HFFc6 (cell line): ENCODE data around the gene GPR135. TPM values are rescaled to one million over a fixed set of nuclear protein-coding genes. Genes with fewer than 3 reads are reported as not detected.
A peak's percentile ranks its signal among the peaks of the same experiment; 100 is the strongest.

ENCODE experiments used
- DNase-seq: peaks from one replicate; pipeline ENCODE4 v3.0.0-alpha.2; 2018
- H3K27ac Mint-ChIP-seq: 2 replicates; pipeline ENCODE4 v1.8.0; 2020; ENCODE audit warnings: mild to moderate bottlenecking, mixed read lengths
- H3K27me3 Mint-ChIP-seq: 2 replicates; pipeline ENCODE4 v1.8.0; 2021; ENCODE audit warnings: mild to moderate bottlenecking, moderate library complexity, mixed read lengths; ENCODE audit not compliant: insufficient read depth
- H3K36me3 Mint-ChIP-seq: 2 replicates; pipeline ENCODE4 v1.8.0; 2021; ENCODE audit warnings: low read depth, mixed read lengths
- H3K4me1 Mint-ChIP-seq: 2 replicates; pipeline ENCODE4 v1.8.0; 2020; ENCODE audit warnings: low read depth, mixed read lengths
- H3K4me3 Mint-ChIP-seq: 2 replicates; pipeline ENCODE4 v1.8.0; 2020; ENCODE audit warnings: mild to moderate bottlenecking, moderate library complexity, mixed read lengths
- H3K9me3 Mint-ChIP-seq: 2 replicates; pipeline ENCODE4 v1.8.0; 2020; ENCODE audit warnings: mild to moderate bottlenecking, mixed read lengths
- total RNA-seq, 6 experiments: library from RNA; stranded (reverse); fragmentation: NEBNext Ultra II Directional; extraction: Animal tissue kit (Norgen Biotek cat#: 25700); gene quantifications; 2 replicates in 1 of 6; 3 replicates in 5 of 6; pipeline ENCODE4 v1.2.3, GENCODE V29; 2021
- TF ChIP-seq, protein P1 (sequence below): fragments of 200-600 bp; sonication (generic); IDR thresholded peaks from 2 replicates; pipeline ENCODE4 v1.5.0; 2021; ENCODE audit warnings: antibody characterized with exemption, mild to moderate bottlenecking

The GPR135 gene
- total RNA-seq, 6 experiments from 2014 or later: 1.7 to 2.7 (median 2.1) TPM

- Mint-ChIP-seq H3K36me3 (no peaks in the 10 kb centered on the region), H3K27me3 (no peaks in the 10 kb centered on the region), H3K9me3 (no peaks in the 10 kb centered on the region), H3K27ac (peak overlapping the region; percentile 86), H3K4me1 (peaks cover 39% of the 10 kb centered on the region), H3K4me3 (peak overlapping the region; percentile 55; the same call in 1 of the 2 replicates)
- DNase-seq: peak; percentile 42
- TF ChIP-seq, protein P1, sequence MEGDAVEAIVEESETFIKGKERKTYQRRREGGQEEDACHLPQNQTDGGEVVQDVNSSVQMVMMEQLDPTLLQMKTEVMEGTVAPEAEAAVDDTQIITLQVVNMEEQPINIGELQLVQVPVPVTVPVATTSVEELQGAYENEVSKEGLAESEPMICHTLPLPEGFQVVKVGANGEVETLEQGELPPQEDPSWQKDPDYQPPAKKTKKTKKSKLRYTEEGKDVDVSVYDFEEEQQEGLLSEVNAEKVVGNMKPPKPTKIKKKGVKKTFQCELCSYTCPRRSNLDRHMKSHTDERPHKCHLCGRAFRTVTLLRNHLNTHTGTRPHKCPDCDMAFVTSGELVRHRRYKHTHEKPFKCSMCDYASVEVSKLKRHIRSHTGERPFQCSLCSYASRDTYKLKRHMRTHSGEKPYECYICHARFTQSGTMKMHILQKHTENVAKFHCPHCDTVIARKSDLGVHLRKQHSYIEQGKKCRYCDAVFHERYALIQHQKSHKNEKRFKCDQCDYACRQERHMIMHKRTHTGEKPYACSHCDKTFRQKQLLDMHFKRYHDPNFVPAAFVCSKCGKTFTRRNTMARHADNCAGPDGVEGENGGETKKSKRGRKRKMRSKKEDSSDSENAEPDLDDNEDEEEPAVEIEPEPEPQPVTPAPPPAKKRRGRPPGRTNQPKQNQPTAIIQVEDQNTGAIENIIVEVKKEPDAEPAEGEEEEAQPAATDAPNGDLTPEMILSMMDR: peak; percentile 70
Observed at GRCh38 chr14:59428581-59429012, 36.6 kb downstream of the GPR135 start.

DNA sequence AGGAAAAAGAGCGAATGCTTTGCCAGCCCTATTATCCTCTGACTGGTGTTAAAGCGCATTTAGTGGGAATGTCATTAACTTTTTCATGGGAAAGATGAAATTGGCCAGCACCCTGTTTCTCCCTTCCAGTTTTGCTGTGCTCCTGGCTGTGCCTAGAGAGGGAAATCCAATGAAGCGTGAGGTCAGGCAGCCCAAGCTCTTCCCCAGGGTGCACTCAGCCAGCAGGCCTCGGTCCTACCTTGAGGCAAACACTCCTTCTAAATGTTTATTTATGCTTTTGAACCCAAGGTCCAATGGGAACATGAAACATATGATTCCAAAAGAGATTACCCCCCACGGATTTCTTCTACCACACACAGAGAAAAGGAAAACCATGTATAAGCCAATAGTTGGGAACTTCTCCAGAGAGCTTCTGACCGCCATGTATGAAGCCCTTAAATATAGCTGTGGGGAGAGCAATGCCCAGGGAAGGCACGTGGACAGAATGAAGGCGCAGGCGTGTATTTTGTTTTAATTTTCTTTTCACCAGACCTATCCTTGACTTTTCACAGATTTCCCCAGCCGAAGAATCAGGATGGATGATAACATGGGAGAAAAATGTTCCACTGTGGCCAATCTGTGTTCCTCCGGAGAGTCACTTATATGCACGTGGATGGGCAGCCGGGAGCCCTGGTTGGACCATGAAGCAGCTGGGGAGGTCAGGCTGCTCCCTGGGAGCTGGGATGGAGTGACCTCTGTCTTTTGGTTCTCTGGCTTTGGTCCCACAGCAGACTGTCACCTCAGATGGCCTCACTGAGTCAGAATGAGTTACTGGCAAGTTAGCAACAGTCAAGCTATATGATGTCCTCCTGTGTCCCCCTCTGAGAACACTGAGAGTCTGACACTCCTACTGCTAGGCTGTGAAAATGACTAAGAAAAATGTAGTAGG lies 37.3 kb downstream of the GPR135 start:
- Mint-ChIP-seq H3K4me3 (peak overlapping the region; percentile 55), H3K9me3 (no peaks in the 10 kb centered on the region), H3K4me1 (peaks cover 39% of the 10 kb centered on the region), H3K27me3 (no peaks in the 10 kb centered on the region), H3K36me3 (no peaks in the 10 kb centered on the region), H3K27ac (peak overlapping the region; percentile 86)
- TF ChIP-seq, protein P1: no peak
- DNase-seq: peak; percentile 45

DNA sequence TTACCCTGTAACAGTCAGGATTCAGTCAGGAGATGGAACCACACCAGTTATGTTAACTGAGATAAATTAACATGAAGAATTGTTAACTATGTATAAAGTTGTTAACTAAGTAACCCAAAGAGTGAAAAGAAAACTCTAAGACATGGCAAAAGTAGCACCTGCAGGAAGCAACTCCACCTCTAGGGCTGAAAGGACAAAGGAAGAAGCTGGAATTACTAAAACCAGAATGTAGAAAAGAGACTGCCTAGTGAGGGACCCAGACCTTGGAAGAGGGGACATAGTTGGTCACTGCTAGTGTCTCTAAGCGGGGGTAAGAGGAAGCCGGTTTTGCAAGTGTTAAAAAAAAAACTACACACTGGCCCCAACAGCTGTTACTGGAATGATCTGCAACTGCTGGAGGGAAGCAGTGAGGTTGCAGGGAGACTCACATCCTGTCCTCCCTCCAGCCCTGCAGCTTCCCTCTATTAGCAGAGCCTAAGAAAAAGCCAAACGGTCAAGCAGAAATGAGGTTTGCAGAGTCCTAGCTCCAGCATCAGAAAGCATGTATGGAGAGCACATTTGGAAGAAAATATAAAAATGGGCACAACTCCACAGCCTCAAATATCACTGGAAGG lies 39.8 kb downstream of the GPR135 start:
- no peaks in the 10 kb centered on the region for H3K27me3 Mint-ChIP-seq
- H3K27ac Mint-ChIP-seq: no peak overlapping the region
- no peaks in the 10 kb centered on the region for H3K36me3 Mint-ChIP-seq
- H3K4me1 Mint-ChIP-seq: peaks cover 39% of the 10 kb centered on the region
- H3K4me3 Mint-ChIP-seq: no peak overlapping the region
- H3K9me3 Mint-ChIP-seq: no peaks in the 10 kb centered on the region
- DNase-seq: peak; percentile 13
- TF ChIP-seq, protein P1: peak; percentile 53

DNA sequence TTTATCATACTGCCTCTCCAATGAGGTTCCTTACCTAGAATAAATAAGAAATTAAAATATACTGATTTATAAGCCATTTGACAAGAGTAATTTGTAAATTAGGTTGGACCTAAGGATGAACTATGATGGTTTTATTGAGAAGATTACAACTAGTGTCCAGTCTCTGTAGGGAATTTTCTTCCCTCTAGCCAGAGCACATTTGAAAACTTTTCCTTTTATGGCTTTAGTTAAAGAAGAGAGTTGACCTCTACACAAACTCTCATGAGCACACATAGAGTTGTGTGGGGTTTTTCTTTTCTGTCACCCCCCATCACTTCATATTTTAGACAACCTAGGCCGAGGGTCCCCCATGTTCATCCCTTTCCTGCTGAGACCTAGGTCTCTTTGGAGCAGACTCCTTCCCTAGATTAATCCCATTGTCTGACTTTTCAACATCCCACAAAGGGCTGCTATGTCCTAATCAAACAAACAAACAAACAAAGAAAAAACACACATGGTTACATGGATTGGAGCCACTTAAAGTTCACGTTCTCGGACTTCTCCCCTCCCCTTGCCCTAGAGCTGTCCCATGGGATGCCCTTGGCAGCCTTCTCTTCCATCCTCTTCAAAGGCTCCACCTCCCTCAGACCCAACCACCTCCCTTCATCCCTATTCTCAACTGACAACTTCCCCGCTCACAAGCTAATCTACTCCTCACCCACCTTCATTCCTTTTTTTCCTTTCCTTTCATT lies 40.7 kb downstream of the GPR135 start:
- no peaks in the 10 kb centered on the region for H3K36me3 Mint-ChIP-seq
- H3K4me1 Mint-ChIP-seq: peaks cover 39% of the 10 kb centered on the region
- H3K9me3 Mint-ChIP-seq: no peaks in the 10 kb centered on the region
- no peak overlapping the region for H3K4me3 Mint-ChIP-seq
- H3K27ac Mint-ChIP-seq: no peak overlapping the region
- TF ChIP-seq, protein P1: no peak
- H3K27me3 Mint-ChIP-seq: no peaks in the 10 kb centered on the region; the same call in 1 of the 2 replicates
- no peak for DNase-seq

- Mint-ChIP-seq H3K4me3 (no peak overlapping the region), H3K9me3 (no peaks in the 10 kb centered on the region), H3K4me1 (peaks cover 23% of the 10 kb centered on the region), H3K36me3 (no peaks in the 10 kb centered on the region), H3K27me3 (no peaks in the 10 kb centered on the region; the same call in 1 of the 2 replicates), H3K27ac (no peak overlapping the region)
- DNase-seq: no peak
- TF ChIP-seq, protein P1: peak; percentile 48; the same call in 1 of the 2 replicates
Observed at GRCh38 chr14:59422069-59422881, 42.9 kb downstream of the GPR135 start.
